GM11168 (cell line): Measurements from ENCODE around the gene PPP1R1C.

Experiments used
- in situ Hi-C: fragments of 300-500 bp; cut with MboI; formaldehyde crosslinking; loops from one replicate; pipeline ENCODE4 v1.12.0; 2022; ENCODE audit warnings: low sequenced_read_pairs; ENCODE audit not compliant: unreplicated experiment

PPP1R1C gene, protein sequence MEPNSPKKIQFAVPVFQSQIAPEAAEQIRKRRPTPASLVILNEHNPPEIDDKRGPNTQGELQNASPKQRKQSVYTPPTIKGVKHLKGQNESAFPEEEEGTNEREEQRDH

DNA sequence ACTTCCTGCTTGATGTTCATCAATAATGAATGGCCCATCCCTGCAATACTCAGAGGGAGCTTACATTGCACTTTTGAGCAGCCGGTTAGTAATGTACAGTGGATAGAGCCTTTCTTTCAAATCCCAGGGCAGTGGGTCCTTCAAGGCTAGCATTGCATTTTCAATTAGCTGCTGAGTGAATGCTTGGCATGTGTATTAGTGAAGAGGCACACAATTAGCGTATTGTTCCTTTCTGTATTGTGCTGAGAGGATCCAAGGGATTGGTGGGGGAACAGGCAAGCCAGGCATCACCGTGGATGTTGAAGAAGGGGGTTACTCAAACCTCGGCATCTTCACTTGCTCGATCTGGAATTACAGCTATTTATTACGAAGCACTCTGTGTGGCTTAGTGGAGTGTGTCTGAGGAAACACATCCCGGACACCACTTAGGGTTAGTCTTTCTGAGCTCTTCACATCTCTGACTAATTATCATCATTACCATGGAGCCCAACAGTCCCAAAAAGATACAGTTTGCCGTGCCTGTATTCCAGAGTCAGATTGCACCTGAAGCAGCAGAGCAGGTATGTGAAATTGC, at the start of gene PPP1R1C:
PPP1R1C (plus strand) TSS at position 222 of the 574 bp plus-strand sequence; CDS start at position 480, 258 bp downstream.
- in situ Hi-C loops = no loop called here

DNA sequence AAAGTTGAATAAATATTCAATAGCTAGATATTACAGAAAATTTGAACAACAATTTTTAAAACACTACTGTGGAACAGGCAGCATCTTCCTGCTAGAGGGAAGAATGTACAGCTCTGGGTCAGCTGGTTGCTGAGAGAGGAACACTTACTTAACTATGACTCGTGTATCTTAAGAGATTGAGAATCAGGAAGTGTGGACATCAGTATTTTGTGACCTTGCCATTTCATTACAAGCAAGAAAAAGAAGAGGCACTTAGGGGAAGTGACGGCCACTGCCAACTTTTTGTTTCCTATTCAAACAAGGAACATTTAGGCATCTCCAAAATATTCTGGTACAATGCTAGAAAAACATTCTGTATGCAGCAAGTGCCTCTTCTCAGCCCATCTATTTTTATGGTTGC, 48.2 kb upstream of the PPP1R1C start:
- in situ Hi-C loops = no loop called here

DNA sequence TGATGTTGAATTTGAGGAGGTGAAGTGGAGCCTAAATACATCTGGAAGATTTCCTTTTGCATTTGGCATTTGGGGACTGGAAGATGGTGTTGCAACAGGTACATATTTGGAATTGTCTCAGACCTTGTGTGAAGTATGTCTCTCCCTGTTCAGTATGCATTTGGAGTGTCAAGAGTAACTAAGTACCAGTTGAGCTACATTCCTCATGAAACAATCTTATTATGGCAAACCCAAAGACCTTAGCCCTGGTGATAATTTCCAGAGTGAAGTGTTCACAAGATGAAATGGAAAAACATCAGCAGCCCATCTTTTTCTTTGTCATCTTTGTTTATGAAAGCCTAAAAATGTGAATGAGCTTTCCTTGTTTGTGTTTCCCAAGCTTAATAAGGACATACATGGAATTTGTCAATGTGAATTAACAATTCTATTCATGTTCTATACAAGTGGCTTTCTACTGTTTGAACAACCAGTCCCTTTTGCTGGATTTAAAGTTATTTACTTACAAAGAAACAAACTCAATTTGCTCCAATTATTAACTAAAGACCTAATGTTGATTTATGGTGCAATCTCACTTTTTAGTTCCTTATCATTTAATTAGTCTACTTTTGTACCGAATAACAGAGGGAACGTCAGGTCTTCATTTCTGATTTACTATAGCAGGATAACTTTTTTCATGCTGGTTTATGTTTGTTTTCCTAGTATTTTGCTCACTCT, 42.1 kb upstream of the PPP1R1C start:
- in situ Hi-C loops = no loop called here

DNA sequence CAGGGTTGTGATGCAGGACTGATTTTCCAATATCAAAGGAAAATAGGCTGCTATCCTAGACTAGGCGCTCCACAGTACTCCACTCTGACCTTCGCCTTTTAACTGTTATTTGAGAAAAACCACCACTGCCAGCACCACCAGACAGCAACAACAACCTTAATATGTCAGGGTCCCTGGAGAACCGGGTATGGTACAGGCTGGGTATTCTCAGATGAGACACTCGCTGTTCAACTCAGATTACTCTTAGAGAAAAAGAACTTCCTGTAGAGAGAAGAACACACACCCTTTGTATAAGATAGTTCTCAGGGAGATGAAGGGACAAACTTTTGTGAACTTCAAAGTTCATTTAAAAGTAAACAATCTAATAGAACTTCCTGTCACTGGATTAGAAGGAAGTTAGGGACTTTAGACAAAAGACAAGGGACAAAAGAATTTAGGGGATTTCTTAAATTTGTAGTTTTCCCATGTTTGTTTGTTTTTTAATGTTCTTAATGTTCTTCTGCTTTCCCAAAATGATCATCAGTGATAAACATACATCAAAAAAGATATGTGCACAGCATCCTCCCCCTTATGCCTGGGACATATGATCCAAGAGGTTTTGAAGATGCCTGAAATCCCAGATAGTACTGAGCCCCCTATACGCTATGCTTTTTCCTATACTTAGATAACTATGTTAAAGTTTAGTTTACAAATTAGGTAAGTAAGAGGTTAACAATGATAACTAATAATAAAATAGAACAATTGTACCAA, 41.3 kb upstream of the PPP1R1C start:
- in situ Hi-C loops = no loop called here

DNA sequence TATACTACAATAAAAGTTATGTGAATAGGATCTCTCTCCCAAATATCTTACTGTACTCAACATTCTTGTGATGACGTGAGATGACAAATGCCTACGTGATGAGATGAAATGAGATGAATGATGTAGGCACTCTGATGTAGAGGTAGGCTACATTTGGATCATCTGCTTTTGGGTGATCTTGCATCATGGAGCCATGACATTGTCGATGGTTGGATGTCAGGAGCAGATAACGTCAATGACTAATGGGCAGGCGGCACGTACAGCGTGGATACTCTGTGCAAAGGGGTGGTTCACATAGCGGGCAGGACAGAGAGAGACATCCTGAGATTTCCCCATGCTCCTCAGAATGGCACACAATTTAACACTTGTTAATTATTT, 40.8 kb upstream of the PPP1R1C start:
- in situ Hi-C loops = no loop called here

DNA sequence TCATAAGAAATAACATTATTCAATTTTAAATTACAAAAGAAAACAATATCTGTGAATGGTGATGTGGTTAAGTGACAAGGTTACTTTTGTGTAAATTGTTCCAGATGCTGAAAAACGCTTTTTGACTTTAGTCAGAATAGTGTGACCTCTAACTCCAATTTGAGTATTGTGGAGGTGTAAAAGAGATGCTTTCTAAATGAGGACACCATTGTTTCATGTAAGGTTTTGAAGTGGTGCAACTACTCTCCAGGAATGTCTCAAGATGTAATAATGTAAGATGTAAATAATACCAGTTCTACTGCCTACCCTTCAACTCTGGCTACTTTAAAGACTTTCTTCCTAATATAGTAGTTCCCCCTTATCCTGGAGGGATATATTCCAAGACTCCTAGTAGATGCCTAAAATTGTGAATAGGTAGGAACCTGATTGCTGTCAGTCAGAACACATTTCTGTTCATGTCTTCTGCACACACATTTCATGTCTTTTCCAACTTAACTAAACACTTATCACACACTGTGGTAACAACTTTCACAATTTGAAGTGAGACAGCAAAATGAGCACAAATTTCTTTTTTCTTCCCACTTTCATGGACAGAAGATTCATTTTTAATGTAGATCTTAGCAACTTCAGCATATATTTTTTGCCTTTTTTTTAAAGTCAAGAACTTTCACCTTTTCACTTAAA, 39.1 kb upstream of the PPP1R1C start:
- in situ Hi-C loops = no loop called here

DNA sequence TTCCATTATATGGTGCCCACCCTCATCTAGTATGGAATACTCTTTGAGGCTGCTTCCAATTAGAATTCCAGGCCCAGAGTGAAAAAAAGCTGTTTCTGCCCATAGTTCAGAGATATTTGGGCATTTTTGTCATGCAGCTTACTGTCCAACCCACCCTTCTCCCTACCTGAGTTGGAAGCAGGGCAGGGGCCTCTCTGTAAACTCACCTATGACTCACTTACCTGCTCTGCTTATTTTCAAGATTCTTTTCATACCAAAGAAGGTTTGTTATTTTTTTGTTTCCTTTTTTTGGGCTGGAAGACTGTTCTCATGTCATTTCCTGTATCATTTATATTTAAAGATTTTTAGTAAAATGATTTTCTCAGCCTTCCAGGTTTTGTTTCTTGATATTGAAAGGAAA, 38.4 kb upstream of the PPP1R1C start:
- in situ Hi-C loops = no loop called here

DNA sequence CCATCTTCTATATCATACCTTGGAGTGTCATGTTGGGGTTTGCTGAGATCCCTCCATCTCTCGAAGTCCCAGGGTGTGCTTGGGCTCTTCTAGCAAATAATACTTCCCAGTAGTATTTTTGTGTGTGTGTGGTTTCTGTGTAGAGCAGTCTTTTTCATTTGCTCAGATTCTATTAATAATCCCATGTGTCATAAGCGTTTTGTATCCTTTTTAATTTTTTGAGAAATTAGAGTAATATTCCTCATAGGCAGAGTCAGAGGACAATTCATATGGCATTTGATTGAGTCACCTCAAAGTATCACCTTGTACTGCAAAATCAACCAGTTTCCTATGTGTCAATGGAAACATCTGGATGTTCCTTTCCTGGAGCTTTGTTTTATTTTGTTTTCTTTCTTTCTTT, 37.4 kb upstream of the PPP1R1C start:
- in situ Hi-C loops = no loop called here

DNA sequence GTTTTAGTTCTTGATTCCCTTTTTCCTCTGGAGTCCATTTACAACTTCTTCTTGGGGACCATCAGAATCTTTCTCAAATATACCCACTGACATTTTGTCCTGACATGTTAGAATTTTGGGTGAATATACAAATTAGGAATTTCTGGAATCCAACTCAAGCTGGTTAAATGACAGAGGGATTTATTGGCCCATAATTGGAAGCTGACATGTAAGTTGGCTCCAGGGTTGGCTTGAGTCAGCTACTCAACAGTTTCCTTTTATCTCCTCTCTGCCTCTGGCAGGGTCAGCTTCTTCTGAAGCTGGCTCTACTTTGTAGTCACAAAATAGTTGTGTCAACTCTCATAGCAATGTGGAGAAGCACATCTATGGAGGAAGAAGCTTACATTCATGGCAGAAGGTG, 36.6 kb upstream of the PPP1R1C start:
- in situ Hi-C loops = no loop called here

DNA sequence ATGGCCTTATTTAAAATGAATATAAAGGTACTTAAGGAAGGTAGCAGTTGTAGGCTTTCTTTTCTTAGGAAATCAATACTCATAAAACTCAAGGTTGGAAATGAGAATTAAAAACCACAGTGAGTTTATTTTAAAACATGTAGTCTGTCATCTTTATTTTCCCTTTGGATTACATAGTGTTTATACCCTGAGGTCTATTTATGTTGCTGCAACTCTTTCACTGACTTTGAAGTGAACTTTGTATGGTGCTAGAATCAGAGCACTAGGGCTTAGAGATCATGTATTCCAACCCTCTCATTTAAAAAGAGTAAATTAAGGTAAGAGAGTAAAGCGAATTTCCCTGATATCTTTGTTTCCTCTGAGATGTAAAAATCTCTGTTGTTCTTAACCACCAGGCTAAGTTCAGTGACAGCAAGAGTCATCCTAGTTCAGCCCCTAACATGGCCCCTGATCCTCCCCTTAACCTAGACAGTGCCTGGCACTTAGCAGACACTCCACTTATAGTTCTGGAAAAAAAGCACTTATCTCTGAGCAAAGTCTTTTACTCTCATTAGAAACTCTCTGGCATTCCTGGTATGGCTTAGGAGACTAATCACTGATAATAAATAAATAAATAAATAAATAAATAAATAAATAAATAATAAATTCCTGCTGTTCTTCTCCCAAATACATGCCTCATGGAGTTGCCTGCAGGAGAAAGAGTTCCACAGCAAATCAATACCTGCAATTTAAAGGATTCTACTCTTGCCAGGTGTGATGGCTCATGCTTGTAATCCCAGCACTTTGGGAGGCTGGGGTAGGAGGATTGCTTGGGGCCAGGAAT, 33.0 kb upstream of the PPP1R1C start:
- in situ Hi-C loops = loop anchor here (25.0 kb wide), 1 partner anchor 190 kb away; no protein-coding TSS in a partner anchor

DNA sequence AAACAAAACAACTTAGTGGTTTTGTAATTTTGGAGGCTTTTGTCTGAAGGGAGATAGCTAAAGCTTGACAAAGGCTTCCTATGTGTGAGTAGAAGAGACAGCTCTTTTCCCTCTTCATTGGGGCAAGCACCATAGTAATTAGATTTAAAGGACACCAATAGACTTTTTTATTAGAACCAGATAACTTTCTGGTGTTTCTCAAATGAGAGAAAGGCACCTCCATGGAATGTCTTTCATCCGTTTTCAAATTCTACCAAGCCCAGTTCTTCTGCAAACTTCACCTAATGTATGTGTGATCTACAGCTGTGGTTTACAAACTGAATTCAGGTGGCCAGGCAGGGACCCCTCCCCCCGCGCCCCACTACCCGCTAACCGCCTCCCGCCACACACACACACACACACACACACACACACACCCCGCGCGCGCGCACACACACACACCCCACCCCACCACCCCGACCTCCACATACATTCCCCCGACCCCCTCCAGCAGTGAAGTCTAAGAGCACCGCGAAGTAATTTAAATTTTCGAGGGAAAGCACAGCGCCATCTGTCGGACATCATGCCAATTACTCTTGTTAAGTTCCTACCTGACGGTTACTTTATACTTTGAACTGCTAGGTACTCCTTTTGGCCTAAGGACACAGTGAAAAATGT, 31.6 kb upstream of the PPP1R1C start:
- in situ Hi-C loops = loop anchor here (25.0 kb wide), 1 partner anchor 192 kb away; no protein-coding TSS in a partner anchor

DNA sequence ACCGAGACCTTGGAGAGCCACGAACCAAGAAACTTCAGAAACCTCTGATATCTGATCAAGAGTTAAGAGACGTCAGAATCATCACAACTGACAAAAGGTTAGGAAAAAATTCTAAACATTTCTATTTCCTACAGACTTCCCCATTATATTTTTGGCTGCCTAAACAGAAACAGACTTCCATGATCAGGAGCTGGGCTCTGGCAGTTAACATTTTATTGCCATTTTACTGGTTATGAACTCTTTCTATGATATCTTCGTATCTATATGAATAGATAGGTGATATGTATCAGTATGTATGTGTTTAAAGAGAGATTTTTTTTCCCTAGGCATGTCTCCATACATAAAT, 31.1 kb upstream of the PPP1R1C start:
- in situ Hi-C loops = loop anchor here (25.0 kb wide), 1 partner anchor 192 kb away; no protein-coding TSS in a partner anchor

DNA sequence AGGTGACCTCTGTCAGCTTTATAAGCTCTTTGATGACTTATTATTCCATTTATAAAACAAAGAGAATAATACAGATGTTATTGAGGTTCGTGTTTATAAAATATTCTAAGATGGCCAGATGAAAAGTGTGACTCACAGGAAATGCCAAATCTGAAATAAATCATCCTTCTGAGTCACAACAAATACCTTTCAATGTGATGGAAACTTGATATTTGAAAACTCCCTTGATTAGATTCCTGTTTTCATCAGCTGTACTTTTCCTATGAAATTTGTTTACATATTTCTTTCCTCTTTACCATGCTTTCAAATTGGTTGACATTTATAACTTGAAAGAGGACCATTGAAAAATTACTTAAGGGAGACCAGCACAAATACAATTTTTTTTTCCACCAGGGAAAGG, 30.6 kb upstream of the PPP1R1C start:
- in situ Hi-C loops = loop anchor here (25.0 kb wide), 1 partner anchor 193 kb away; no protein-coding TSS in a partner anchor

DNA sequence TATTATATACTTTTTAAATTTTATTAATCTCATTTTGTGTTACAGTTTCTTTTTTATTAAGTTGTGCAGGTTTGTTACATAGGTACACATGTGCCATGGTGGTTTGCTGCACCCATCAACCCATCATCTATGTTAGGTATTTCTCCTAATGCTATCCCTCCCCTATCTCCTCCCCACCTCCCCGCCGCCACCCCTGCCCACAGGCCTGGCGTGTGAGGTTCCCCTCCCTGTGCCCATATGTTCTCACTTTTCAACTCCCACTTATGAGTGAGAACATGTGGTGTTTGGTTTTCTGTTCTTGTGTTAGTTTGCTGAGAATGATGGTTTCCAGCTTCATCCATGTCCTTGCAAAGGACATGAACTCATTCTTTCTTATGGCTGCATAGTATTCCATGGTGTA, 29.8 kb upstream of the PPP1R1C start:
- in situ Hi-C loops = loop anchor here (25.0 kb wide), 1 partner anchor 194 kb away; no protein-coding TSS in a partner anchor

DNA sequence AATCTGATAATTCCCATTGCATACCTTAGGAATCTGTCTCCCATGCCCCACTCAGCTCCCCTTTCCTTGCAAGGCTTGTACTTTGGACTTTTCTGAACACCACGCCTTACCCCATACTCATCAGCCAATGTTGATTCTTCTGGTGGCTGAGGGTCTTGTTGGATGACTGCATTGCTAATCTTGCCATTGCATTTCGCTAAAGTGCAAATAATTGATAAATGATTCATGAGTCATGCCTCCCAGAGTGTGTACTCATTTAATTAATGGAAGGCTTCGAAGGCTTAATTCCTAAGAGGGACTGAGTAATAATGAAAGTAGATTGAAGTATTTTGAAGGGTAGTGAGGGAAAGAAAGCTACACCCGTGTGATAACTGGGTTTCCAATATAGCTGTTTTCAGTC, 28.0 kb upstream of the PPP1R1C start:
- in situ Hi-C loops = loop anchor here (25.0 kb wide), 1 partner anchor 195 kb away; no protein-coding TSS in a partner anchor

DNA sequence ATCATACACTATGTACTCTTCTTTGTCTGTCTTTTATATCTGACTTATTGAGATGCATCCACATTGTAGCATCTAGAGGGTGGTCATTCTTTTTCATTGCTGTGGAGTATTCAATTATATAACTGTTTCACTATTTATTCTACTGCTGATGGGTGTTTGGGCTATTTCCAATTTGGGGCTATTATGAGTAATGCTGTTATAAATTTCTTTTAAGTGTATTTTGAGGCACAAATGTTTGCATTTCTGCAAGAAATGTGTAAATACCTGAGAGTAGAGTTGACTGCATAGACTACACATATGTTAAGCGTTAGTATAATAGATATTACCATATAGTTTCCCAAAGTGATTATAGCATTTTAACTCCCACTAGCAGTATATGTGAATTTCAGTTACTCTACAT, 26.9 kb upstream of the PPP1R1C start:
- in situ Hi-C loops = loop anchor here (25.0 kb wide), 1 partner anchor 196 kb away; no protein-coding TSS in a partner anchor

DNA sequence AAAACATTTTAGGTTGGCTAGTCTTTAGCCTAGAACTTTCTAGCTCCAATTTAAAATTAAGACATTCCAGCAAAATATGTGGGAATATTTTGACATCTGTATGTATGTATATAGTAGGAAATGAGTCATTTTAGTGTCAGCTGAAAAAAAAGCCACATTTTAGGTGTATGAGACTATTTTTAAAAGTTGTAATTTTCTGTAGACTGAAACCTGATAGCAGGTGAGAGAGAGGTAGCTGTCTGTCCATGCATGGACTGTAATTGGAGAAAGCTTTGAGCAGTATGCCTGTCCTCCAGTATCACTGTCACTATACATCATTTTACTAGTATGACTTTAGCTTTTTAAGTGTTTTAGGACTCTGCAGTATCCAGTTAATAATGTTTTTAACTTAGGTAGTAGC, 26.1 kb upstream of the PPP1R1C start:
- in situ Hi-C loops = loop anchor here (25.0 kb wide), 1 partner anchor 197 kb away; no protein-coding TSS in a partner anchor

DNA sequence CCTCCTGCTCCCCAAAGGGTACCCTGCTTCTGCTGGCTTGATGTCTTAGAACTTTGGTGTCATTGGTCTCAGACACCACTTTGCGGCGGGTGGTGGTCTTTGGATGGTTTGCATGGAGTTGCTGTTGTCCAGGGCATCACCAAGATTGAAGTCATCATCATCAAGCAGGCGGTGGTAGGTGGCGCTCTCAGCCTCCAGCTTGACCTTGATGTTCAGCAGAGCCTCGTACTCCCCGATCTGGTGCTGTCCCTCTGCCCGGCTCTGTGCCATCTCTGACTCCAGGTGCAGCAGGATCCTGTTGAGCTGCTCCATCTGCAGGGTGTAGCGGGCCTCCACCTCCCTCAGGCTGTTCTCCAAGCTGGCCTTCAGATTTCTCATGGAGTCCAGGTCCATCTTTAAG, 24.5 kb upstream of the PPP1R1C start:
- in situ Hi-C loops = loop anchor here (5.0 to 25.0 kb wide), 2 partner anchors 111 to 199 kb away; no protein-coding TSS in a partner anchor

DNA sequence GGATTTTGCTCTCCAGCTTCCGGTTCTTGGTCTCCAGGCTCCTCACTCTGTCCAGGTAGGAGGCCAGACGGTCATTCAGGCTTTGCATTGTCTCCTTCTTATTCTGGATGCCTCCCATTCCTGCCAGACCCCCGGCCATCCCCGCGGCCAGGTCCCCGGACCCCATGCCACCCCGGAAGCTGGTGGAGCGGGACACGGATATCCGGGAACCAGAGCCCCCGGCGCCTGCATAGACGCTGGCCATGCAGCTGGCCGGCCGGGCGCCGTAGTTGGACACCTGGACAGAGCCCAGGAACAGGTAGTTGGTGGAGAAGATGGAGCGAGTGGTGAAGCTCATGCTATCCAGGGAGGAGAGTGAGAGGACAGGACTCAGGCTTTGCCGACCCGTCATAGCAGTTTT, 23.5 kb upstream of the PPP1R1C start:
- in situ Hi-C loops = loop anchor here (5.0 to 25.0 kb wide), 2 partner anchors 110 to 200 kb away; no protein-coding TSS in a partner anchor
